Activated T-helper 1 cell treated with Interleukin-2 at 50 U/mL for 16 hours (primary cell): ENCODE results near the gene EXOC6B.

Experiments
- DNase-seq: peaks from one replicate; pipeline ENCODE4 v3.0.0-alpha.2; 2020; ENCODE audit warnings: low read depth

The EXOC6B gene

GRCh38 chr2:72132981-72133720, 692.7 kb downstream of the EXOC6B start:
- no peak for DNase-seq

- no peak for DNase-seq
Measured at GRCh38 chr2:72131916-72132841, 693.7 kb downstream of the EXOC6B start.

- DNase-seq = no peak
Measured at GRCh38 chr2:72131371-72131891, 694.4 kb downstream of the EXOC6B start.

- no peak for DNase-seq
Measured at GRCh38 chr2:72130659-72131360, 695.0 kb downstream of the EXOC6B start.

DNA sequence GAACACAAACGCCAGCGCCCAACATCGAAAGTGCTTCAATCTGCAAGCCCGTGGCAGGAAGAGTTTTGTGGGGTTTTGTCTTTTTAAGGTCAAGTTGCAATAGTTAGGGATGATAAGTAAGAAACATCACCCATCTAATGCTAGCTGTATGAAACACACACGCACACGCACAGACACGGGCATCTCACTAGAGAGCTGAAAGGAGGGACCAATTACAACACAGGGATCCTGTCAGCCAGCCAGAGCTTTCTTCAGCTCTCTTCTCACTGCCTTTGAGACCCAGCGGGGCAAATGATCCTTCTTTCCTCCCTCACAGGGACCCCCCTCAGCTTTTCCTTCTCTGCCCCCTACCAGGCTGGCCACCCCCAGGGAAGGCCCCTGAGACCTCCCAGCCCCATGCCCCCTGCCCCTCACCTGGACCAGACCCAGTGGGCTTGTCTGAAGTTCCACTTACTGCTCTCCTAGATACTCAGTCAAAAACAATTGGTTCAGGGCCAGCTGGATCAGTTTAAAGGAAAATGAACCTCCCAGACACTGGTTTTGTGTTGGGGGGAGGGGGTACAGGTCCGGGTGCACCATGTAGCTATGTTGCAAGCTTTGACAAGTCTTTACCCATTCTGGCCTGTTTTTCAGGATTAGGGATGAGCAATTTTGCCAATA, 696.0 kb downstream of the EXOC6B start:
- DNase-seq = no peak

DNA sequence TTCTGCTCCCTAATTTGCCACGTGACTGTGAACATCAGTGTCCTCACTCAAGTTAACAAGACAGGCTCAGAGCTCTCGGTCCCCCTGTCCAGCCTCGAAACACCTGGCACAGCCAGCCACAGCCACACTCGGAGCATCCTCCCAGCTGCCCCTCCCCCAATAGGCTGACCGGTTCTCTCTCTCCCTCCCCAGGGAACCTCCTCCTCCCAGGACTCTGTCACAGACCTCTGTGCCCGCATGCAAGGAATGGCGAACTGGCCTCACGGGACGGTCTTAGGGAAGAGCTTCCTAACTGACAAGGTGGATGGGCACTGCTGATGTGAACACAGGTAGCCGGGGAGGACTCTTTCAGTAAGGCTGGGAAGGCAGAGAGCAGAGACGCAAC, 697.0 kb downstream of the EXOC6B start:
- no peak for DNase-seq

DNA sequence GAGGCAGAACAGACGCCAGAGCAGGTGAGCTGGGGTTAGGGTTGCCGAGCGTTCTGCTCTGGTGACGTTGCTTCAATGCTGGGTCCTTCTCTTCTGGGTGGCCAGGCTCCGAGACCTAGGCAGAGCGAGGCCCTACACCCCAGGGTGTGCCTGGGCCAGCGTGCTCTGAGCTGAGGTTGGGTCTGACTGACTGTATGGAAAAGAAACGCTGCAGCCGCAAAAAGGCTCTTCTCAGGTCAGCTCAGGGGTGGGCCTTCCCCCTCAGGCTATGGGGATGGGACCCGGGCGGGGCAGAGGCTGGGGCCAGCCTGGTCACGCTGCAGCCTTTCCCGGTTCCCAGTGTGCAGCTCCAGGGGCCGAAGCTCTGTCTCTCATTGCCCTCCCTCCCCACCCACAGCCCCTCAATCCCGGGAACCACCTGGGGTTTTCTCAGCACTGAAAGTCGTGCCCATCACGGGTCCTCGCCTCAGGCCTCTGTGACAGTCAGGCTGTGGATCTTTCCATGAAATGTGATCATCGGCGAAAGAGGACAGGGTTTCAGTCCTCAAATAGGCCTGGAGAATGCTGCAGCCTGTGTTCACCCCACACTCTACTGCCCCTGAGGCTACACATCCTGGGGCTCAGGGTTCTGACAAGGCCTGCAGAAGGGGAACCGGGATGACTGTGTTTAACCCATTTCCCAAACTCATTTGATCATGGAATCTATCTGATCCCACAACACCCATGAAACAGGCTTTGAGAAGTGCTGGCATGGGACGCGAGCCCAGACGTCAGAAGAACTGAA, 697.6 kb downstream of the EXOC6B start:
- DNase-seq = no peak

- DNase-seq = no peak
Measured at GRCh38 chr2:72127401-72128058, 698.3 kb downstream of the EXOC6B start.

DNA sequence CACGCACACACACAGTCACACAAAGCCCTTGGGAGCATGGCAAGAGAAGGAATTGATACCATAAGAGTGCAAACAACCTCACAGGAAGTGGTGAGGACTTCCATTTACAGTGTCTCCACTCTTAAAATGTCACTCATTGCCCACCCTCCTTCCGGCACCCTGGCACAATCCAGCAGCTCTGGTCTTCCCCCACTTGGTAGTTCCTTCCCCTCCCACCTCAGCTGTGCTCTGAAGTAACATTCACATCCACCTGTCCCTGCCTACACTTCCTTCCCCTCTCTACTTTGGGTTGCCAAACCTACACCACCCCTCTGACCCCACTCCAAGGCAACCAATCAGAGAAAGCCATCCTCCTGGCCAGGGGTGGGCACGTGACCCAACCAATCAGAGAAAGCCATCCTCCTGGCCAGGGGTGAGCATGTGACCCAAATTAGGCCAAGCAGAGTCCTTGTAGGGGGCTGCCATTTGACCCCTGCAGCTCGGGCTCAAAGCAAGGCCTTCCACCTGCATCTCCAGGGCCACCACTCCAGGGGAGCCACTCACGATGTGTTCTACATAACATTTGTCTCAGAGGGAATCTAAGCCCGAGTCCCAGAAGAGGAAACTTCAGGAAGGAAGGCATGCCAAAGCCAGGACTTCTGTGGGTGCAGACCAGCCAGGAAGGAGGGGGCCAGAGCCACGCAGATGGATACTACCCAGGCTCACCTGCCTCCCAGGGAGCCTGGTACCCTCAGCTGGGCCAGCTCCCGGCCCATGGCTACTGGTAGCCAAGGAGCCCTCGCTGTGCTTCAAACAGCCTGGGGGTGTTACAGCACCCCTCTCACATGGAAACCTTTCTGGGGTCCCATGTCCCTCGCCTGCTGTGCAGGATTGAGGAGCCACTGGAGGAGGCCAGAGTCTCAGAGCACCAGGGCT, 699.4 kb downstream of the EXOC6B start:
- no peak for DNase-seq
